GM23248 (cell line): ENCODE measurements around the gene BICD1.

ENCODE experiments used
- EZH2 ChIP-seq: fragments of 200-600 bp; sonication (generic); IDR thresholded peaks from 2 replicates; pipeline ENCODE4 v1.6.1; 2018; ENCODE audit warnings: antibody characterized with exemption, mild to moderate bottlenecking; ENCODE audit not compliant: insufficient read depth, poor library complexity, severe bottlenecking
- EZH2phosphoT487 ChIP-seq: fragments of 200-600 bp; sonication (generic); IDR thresholded peaks from 2 replicates; pipeline ENCODE4 v1.6.1; 2018; ENCODE audit warnings: antibody characterized with exemption, moderate library complexity, mild to moderate bottlenecking, low read depth; ENCODE audit not compliant: insufficient read depth

DNA sequence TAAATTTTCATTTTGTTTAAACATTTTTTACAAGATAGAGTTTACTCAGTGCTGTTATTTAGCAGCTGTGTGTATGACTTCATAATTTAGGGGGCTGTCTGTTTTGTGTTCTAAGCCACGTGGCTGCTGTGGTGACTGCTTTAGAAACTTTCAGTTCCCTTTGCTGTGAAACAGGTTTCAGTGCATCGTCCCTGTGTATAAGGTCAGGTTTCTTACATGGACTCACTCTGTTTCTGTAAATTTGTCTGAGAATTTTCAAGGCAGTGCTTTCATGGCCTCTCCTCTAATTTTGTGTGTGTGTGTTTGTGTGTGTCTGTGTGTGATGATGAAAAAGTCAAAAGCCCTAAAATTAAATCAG lies 32.4 kb downstream of the BICD1 start:
- no peak for TF ChIP-seq EZH2
- no peak for TF ChIP-seq EZH2phosphoT487
